Measurements from ENCODE around the gene MYO9A. TPM values are rescaled to one million over a fixed set of nuclear protein-coding genes. Genes with fewer than 3 reads are reported as not detected.

MYO9A gene
- total RNA-seq, 1 experiment from 2014 or later: 21.4 TPM

DNA sequence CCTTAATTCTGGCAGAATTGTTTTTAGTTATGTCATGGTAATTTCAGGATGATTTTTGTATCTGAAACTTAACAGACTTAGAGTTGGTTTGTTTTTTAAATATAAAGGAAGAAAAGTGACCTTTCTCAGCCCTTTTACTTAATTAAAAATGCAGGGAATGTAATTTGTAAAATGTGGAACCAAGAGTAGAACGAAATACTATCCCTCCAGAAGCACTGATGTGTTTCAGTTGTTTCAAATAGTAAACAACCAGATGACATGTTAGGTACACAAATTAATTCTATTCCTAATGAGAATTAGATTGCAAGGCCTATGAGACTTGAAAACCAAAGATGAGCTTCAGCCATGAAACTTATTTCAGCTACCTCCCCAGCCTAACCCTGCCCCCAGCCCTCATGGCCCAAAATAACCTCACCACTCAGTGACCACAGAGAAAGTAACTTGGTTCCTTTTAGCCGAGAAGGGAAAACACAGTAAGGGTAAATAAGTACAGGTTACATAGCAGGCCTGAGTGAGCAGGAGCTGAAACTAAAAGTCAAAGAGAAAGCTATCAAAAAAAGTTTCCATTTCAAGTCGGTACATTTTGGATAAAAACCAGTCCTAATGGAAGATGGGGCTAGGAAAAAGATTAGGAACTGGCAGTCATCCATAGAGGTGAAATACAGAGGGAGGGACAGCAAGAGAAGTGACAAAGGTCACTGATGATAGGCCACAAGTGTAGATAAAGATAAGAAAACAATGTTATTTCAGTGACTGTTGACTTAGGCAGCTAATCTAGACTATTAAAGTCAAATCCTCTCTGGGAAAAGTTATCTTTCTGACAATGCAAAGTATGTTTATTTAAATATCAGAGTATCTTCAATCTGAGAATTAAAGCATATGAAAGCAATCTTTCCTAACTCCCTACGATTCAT, 23.5 kb upstream of the MYO9A start:
- no peak overlapping the region; a peak in 1 of 7 replicates for H3K27ac Mint-ChIP-seq
- H2BK12ac ChIP-seq (ENCODE audit: insufficient read length, low read depth, low read length): no peak overlapping the region
- H2BK15ac ChIP-seq (ENCODE audit: low read depth, low read length): no peak overlapping the region
- H3K14ac ChIP-seq (ENCODE audit: insufficient read depth, low read length): no peak overlapping the region
- no CpG with 5 or more reads among the region's 4 CpGs for WGBS (ENCODE audit: extremely low coverage, insufficient read length, low lambda C conversion rate)
- H3K56ac ChIP-seq (ENCODE audit: insufficient read length, low read depth, low read length): no peak overlapping the region
- no peaks in the 10 kb centered on the region for H3K27me3 ChIP-seq (ENCODE audit: insufficient read depth, low read length)
- H3K27me3 Mint-ChIP-seq (ENCODE audit: low read depth): 0 out of 2 replicates have a peak, but pooled peaks cover 3% of the 10 kb centered on the region
- H3K4me1 ChIP-seq (ENCODE audit: insufficient read depth, low read length): no peaks in the 10 kb centered on the region
- H2BK5ac ChIP-seq (ENCODE audit: insufficient read length, low read length): no peak overlapping the region
- H3K79me1 ChIP-seq (ENCODE audit: insufficient read depth, low read depth, low read length, poor library complexity, severe bottlenecking): no peaks in the 10 kb centered on the region
- H3K23me2 ChIP-seq (ENCODE audit: insufficient read length, low read depth, low read length, poor library complexity, severe bottlenecking): no peaks in the 10 kb centered on the region
- H2BK120ac ChIP-seq (ENCODE audit: low read depth, low read length, poor library complexity, severe bottlenecking): no peak overlapping the region
- no peaks in the 10 kb centered on the region for H3K36me3 Mint-ChIP-seq (ENCODE audit: insufficient read depth in 1 of 3, low read depth in 3 of 3)
- H3T11ph ChIP-seq (ENCODE audit: low read length): no peak overlapping the region
- H4K91ac ChIP-seq (ENCODE audit: insufficient read length, low read depth, low read length): no peak overlapping the region
- no peak overlapping the region for H3K4ac ChIP-seq (ENCODE audit: low read depth, low read length)
- no peak for TF ChIP-seq CTCF (conservative IDR thresholded peaks at IDR 0.05)
- no peak overlapping the region for H2AFZ ChIP-seq (ENCODE audit: low read length)
- H2BK20ac ChIP-seq (ENCODE audit: low read depth, low read length, poor library complexity, severe bottlenecking): no peak overlapping the region
- no peak overlapping the region for H3K23ac ChIP-seq (ENCODE audit: insufficient read length, low read depth, low read length)
- H3K79me2 ChIP-seq (ENCODE audit: insufficient read depth, low read length): no peaks in the 10 kb centered on the region
- H4K8ac ChIP-seq (replicated peaks; ENCODE audit: insufficient read length, low read depth, low read length): no peak overlapping the region
- no peak overlapping the region for H3K4me3 Mint-ChIP-seq
- H3K9me3 ChIP-seq (ENCODE audit: control insufficient read depth, low read depth, low read length): no peaks in the 10 kb centered on the region
- no peaks in the 10 kb centered on the region for H3K4me1 Mint-ChIP-seq
- H3K9ac ChIP-seq (ENCODE audit: extremely low read depth, insufficient read length, low read length): no peak overlapping the region
- no peak overlapping the region for H4K5ac ChIP-seq (ENCODE audit: insufficient read length, low read depth, low read length)
- H3K9me3 Mint-ChIP-seq: no peaks in the 10 kb centered on the region
- no peak for DNase-seq
- H3K4me2 ChIP-seq (ENCODE audit: insufficient read depth, insufficient read length, low read length): no peak overlapping the region
- no peaks in the 10 kb centered on the region for H4K20me1 ChIP-seq (ENCODE audit: control insufficient read depth, insufficient read depth, insufficient read length)
- no peak overlapping the region for H3K18ac ChIP-seq (ENCODE audit: insufficient read length, low read depth, low read length)
- H3K27ac ChIP-seq (ENCODE audit: insufficient read length, low read depth, low read length): no peak overlapping the region
- no peak overlapping the region for H2AK5ac ChIP-seq (ENCODE audit: insufficient read length, low read length)
